D721Med (cell line): ENCODE results near the gene RALGDS.
A peak's percentile ranks its signal among the peaks of the same experiment; 100 is the strongest.

Experiments
- DNase-seq: peaks from one replicate; pipeline ENCODE4 v3.0.0; 2011; ENCODE audit warnings: low spot score; ENCODE audit not compliant: insufficient read length
- FAIRE-seq: peaks from 2 replicates; lab custom pipeline; 2011; peaks lifted over from hg19 to GRCh38; lab: Jason Lieb, UNC
- CTCF ChIP-seq: IDR thresholded peaks from 2 replicates; pipeline ENCODE4 v1.5.1; 2012; ENCODE audit warnings: mild to moderate bottlenecking, control low read depth; ENCODE audit not compliant: insufficient read depth; ENCODE audit errors: missing control alignments

The RALGDS gene

GRCh38 chr9:133144142-133144903 is 23.3 kb upstream of the RALGDS start:
- peak; percentile 83 for DNase-seq
- no peak for FAIRE-seq
- TF ChIP-seq CTCF, result peak; percentile 79

GRCh38 chr9:133143639-133144141 is 22.6 kb upstream of the RALGDS start:
- FAIRE-seq, result no peak
- no peak for DNase-seq
- TF ChIP-seq CTCF, result no peak

GRCh38 chr9:133142684-133143622 is 21.9 kb upstream of the RALGDS start:
- DNase-seq (no peak), FAIRE-seq (no peak)
- no peak for TF ChIP-seq CTCF

GRCh38 chr9:133141833-133142595 is 21.0 kb upstream of the RALGDS start:
- DNase-seq, result no peak
- no peak for FAIRE-seq
- TF ChIP-seq CTCF, result no peak

- FAIRE-seq, result no peak
- TF ChIP-seq CTCF, result no peak
Measured at GRCh38 chr9:133140606-133141005, 19.6 kb upstream of the RALGDS start.

GRCh38 chr9:133140174-133140505 is 19.1 kb upstream of the RALGDS start:
- no peak for TF ChIP-seq CTCF
- FAIRE-seq (no peak), DNase-seq (no peak)

More at GRCh38 chr9:133140606-133141005, 19.6 kb upstream of the RALGDS start:
- DNase-seq, result no peak
